ENCODE measurements around the gene AGR3.

The AGR3 gene

GRCh38 chr7:16900209-16900768, 18.5 kb upstream of the AGR3 start:
- H3K9ac ChIP-seq (ENCODE audit: low read length in 5 of 5): no peak overlapping the region
- no peaks in the 10 kb centered on the region for H3K4me1 ChIP-seq (ENCODE audit: control insufficient read depth in 5 of 5, insufficient read depth in 5 of 5, low read length in 5 of 5)
- peaks cover 0 to 9% (median 0%) of the 10 kb centered on the region in 5 donors for H3K9me3 ChIP-seq (ENCODE audit: control insufficient read depth in 5 of 5, low read length in 5 of 5)
- H3K27me3 ChIP-seq (ENCODE audit: control insufficient read depth in 5 of 5, insufficient read depth in 4 of 5, low read length in 5 of 5): no peaks in the 10 kb centered on the region
- H3K4me3 ChIP-seq (ENCODE audit: low read depth in 1 of 5, low read length in 5 of 5): no peak overlapping the region
- H3K27ac ChIP-seq (ENCODE audit: low read depth, low read length): no peak overlapping the region
- H3K36me3 ChIP-seq (ENCODE audit: control insufficient read depth in 5 of 5, insufficient read depth in 5 of 5, low read length in 5 of 5): no peaks in the 10 kb centered on the region

GRCh38 chr7:16891874-16892643, 10.3 kb upstream of the AGR3 start:
- no peak overlapping the region for H3K4me3 ChIP-seq (ENCODE audit: low read depth in 1 of 5, low read length in 5 of 5)
- no peaks in the 10 kb centered on the region for H3K27me3 ChIP-seq (ENCODE audit: control insufficient read depth in 5 of 5, insufficient read depth in 4 of 5, low read length in 5 of 5)
- no peaks in the 10 kb centered on the region for H3K9me3 ChIP-seq (ENCODE audit: control insufficient read depth in 5 of 5, low read length in 5 of 5)
- H3K36me3 ChIP-seq (ENCODE audit: control insufficient read depth in 5 of 5, insufficient read depth in 5 of 5, low read length in 5 of 5): no peaks in the 10 kb centered on the region
- H3K27ac ChIP-seq (ENCODE audit: low read depth, low read length): no peak overlapping the region
- H3K4me1 ChIP-seq (ENCODE audit: control insufficient read depth in 5 of 5, insufficient read depth in 5 of 5, low read length in 5 of 5): no peaks in the 10 kb centered on the region
- H3K9ac ChIP-seq (ENCODE audit: low read length in 5 of 5): no peak overlapping the region

- Histone ChIP-seq H3K36me3 (ENCODE audit: control insufficient read depth in 5 of 5, insufficient read depth in 5 of 5, low read length in 5 of 5) (no peaks in the 10 kb centered on the region), H3K27me3 (ENCODE audit: control insufficient read depth in 5 of 5, insufficient read depth in 4 of 5, low read length in 5 of 5) (no peaks in the 10 kb centered on the region), H3K4me1 (ENCODE audit: control insufficient read depth in 5 of 5, insufficient read depth in 5 of 5, low read length in 5 of 5) (no peaks in the 10 kb centered on the region), H3K27ac (ENCODE audit: low read depth, low read length) (no peak overlapping the region), H3K9ac (ENCODE audit: low read length in 5 of 5) (no peak overlapping the region), H3K9me3 (ENCODE audit: control insufficient read depth in 5 of 5, low read length in 5 of 5) (no peaks in the 10 kb centered on the region), H3K4me3 (ENCODE audit: low read depth in 1 of 5, low read length in 5 of 5) (no peak overlapping the region)
Observed at GRCh38 chr7:16891338-16891737, 9.6 kb upstream of the AGR3 start.

GRCh38 chr7:16889851-16890415, 8.2 kb upstream of the AGR3 start:
- Histone ChIP-seq H3K4me3 (ENCODE audit: low read depth in 1 of 5, low read length in 5 of 5) (no peak overlapping the region), H3K4me1 (ENCODE audit: control insufficient read depth in 5 of 5, insufficient read depth in 5 of 5, low read length in 5 of 5) (no peaks in the 10 kb centered on the region), H3K27me3 (ENCODE audit: control insufficient read depth in 5 of 5, insufficient read depth in 4 of 5, low read length in 5 of 5) (no peaks in the 10 kb centered on the region), H3K9ac (ENCODE audit: low read length in 5 of 5) (no peak overlapping the region), H3K36me3 (ENCODE audit: control insufficient read depth in 5 of 5, insufficient read depth in 5 of 5, low read length in 5 of 5) (no peaks in the 10 kb centered on the region), H3K27ac (ENCODE audit: low read depth, low read length) (no peak overlapping the region), H3K9me3 (ENCODE audit: control insufficient read depth in 5 of 5, low read length in 5 of 5) (no peaks in the 10 kb centered on the region)

GRCh38 chr7:16889305-16889704, 7.5 kb upstream of the AGR3 start:
- Histone ChIP-seq H3K4me1 (ENCODE audit: control insufficient read depth in 5 of 5, insufficient read depth in 5 of 5, low read length in 5 of 5) (no peaks in the 10 kb centered on the region), H3K9me3 (ENCODE audit: control insufficient read depth in 5 of 5, low read length in 5 of 5) (no peaks in the 10 kb centered on the region), H3K9ac (ENCODE audit: low read length in 5 of 5) (no peak overlapping the region), H3K27me3 (ENCODE audit: control insufficient read depth in 5 of 5, insufficient read depth in 4 of 5, low read length in 5 of 5) (no peaks in the 10 kb centered on the region), H3K27ac (ENCODE audit: low read depth, low read length) (no peak overlapping the region), H3K4me3 (ENCODE audit: low read depth in 1 of 5, low read length in 5 of 5) (no peak overlapping the region), H3K36me3 (ENCODE audit: control insufficient read depth in 5 of 5, insufficient read depth in 5 of 5, low read length in 5 of 5) (no peaks in the 10 kb centered on the region)

GRCh38 chr7:16883918-16884317, 2.1 kb upstream of the AGR3 start:
- H3K4me3 ChIP-seq (ENCODE audit: low read depth in 1 of 5, low read length in 5 of 5): no peak overlapping the region
- no peaks in the 10 kb centered on the region for H3K4me1 ChIP-seq (ENCODE audit: control insufficient read depth in 5 of 5, insufficient read depth in 5 of 5, low read length in 5 of 5)
- H3K36me3 ChIP-seq (ENCODE audit: control insufficient read depth in 5 of 5, insufficient read depth in 5 of 5, low read length in 5 of 5): no peaks in the 10 kb centered on the region
- H3K27ac ChIP-seq (ENCODE audit: low read depth, low read length): no peak overlapping the region
- H3K9me3 ChIP-seq (ENCODE audit: control insufficient read depth in 5 of 5, low read length in 5 of 5): no peaks in the 10 kb centered on the region
- H3K9ac ChIP-seq (ENCODE audit: low read length in 5 of 5): no peak overlapping the region
- H3K27me3 ChIP-seq (ENCODE audit: control insufficient read depth in 5 of 5, insufficient read depth in 4 of 5, low read length in 5 of 5): no peaks in the 10 kb centered on the region

GRCh38 chr7:16880554-16880953, 1.2 kb downstream of the AGR3 start:
- no peaks in the 10 kb centered on the region for H3K36me3 ChIP-seq (ENCODE audit: control insufficient read depth in 5 of 5, insufficient read depth in 5 of 5, low read length in 5 of 5)
- H3K27me3 ChIP-seq (ENCODE audit: control insufficient read depth in 5 of 5, insufficient read depth in 4 of 5, low read length in 5 of 5): no peaks in the 10 kb centered on the region
- H3K4me3 ChIP-seq (ENCODE audit: low read depth in 1 of 5, low read length in 5 of 5): no peak overlapping the region
- H3K9me3 ChIP-seq (ENCODE audit: control insufficient read depth in 5 of 5, low read length in 5 of 5): no peaks in the 10 kb centered on the region
- no peak overlapping the region for H3K27ac ChIP-seq (ENCODE audit: low read depth, low read length)
- H3K9ac ChIP-seq (ENCODE audit: low read length in 5 of 5): no peak overlapping the region
- no peaks in the 10 kb centered on the region for H3K4me1 ChIP-seq (ENCODE audit: control insufficient read depth in 5 of 5, insufficient read depth in 5 of 5, low read length in 5 of 5)

GRCh38 chr7:16879181-16879580, 2.6 kb downstream of the AGR3 start:
- no peaks in the 10 kb centered on the region for H3K9me3 ChIP-seq (ENCODE audit: control insufficient read depth in 5 of 5, low read length in 5 of 5)
- H3K4me3 ChIP-seq (ENCODE audit: low read depth in 1 of 5, low read length in 5 of 5): no peak overlapping the region
- H3K27me3 ChIP-seq (ENCODE audit: control insufficient read depth in 5 of 5, insufficient read depth in 4 of 5, low read length in 5 of 5): no peaks in the 10 kb centered on the region
- H3K4me1 ChIP-seq (ENCODE audit: control insufficient read depth in 5 of 5, insufficient read depth in 5 of 5, low read length in 5 of 5): no peaks in the 10 kb centered on the region
- H3K36me3 ChIP-seq (ENCODE audit: control insufficient read depth in 5 of 5, insufficient read depth in 5 of 5, low read length in 5 of 5): no peaks in the 10 kb centered on the region
- no peak overlapping the region for H3K27ac ChIP-seq (ENCODE audit: low read depth, low read length)
- H3K9ac ChIP-seq (ENCODE audit: low read length in 5 of 5): no peak overlapping the region

GRCh38 chr7:16875861-16876260, 5.9 kb downstream of the AGR3 start:
- Histone ChIP-seq H3K9ac (ENCODE audit: low read length in 5 of 5) (no peak overlapping the region), H3K4me3 (ENCODE audit: low read depth in 1 of 5, low read length in 5 of 5) (no peak overlapping the region), H3K27me3 (ENCODE audit: control insufficient read depth in 5 of 5, insufficient read depth in 4 of 5, low read length in 5 of 5) (no peaks in the 10 kb centered on the region), H3K4me1 (ENCODE audit: control insufficient read depth in 5 of 5, insufficient read depth in 5 of 5, low read length in 5 of 5) (no peaks in the 10 kb centered on the region), H3K27ac (ENCODE audit: low read depth, low read length) (no peak overlapping the region), H3K9me3 (ENCODE audit: control insufficient read depth in 5 of 5, low read length in 5 of 5) (peaks cover 0 to 11% (median 0%) of the 10 kb centered on the region in 5 donors), H3K36me3 (ENCODE audit: control insufficient read depth in 5 of 5, insufficient read depth in 5 of 5, low read length in 5 of 5) (no peaks in the 10 kb centered on the region)

GRCh38 chr7:16874066-16874465, 7.7 kb downstream of the AGR3 start:
- peaks cover 0 to 11% (median 0%) of the 10 kb centered on the region in 5 donors for H3K9me3 ChIP-seq (ENCODE audit: control insufficient read depth in 5 of 5, low read length in 5 of 5)
- no peak overlapping the region for H3K4me3 ChIP-seq (ENCODE audit: low read depth in 1 of 5, low read length in 5 of 5)
- no peak overlapping the region for H3K27ac ChIP-seq (ENCODE audit: low read depth, low read length)
- no peaks in the 10 kb centered on the region for H3K4me1 ChIP-seq (ENCODE audit: control insufficient read depth in 5 of 5, insufficient read depth in 5 of 5, low read length in 5 of 5)
- H3K9ac ChIP-seq (ENCODE audit: low read length in 5 of 5): no peak overlapping the region
- no peaks in the 10 kb centered on the region for H3K36me3 ChIP-seq (ENCODE audit: control insufficient read depth in 5 of 5, insufficient read depth in 5 of 5, low read length in 5 of 5)
- no peaks in the 10 kb centered on the region for H3K27me3 ChIP-seq (ENCODE audit: control insufficient read depth in 5 of 5, insufficient read depth in 4 of 5, low read length in 5 of 5)
